ENCODE measurements around the gene GBE1. TPM values are rescaled to one million over a fixed set of nuclear protein-coding genes. Genes with fewer than 3 reads are reported as not detected.

Gene GBE1
- total and polyA plus RNA-seq, 9 of the 15 experiments (the other 6 are each of a cell fraction or from before 2014, with no cell fraction given): 7.9 to 25.6 (median 13.1) TPM

DNA sequence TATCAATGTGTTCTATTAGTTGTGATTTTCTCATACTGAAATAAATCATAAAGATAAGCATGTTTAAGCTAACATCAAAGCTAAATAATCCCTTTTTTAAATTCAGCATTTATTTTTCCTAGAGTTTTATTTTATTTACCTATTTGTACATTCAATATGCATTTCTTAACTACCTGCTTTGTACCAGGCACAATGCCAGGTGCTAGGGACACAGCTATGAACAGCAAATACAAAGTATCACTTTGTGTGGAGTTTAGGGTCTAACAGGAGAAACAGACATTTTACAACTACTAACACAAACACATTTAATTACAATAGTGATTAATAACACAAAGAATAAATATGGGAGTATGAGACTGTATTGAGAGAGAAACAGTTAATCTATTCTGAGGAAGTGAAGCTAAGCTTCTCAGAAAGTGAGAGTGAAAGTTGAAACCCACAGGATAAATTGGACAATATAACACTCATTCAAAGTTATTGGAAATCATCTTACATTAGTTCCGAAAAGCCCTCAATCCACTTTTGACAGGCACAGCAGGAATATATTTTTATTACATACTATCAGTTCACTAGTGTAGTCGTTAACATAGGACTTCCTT, 159.6 kb downstream of the GBE1 start (continued):
- TF ChIP-seq, protein P1, sequence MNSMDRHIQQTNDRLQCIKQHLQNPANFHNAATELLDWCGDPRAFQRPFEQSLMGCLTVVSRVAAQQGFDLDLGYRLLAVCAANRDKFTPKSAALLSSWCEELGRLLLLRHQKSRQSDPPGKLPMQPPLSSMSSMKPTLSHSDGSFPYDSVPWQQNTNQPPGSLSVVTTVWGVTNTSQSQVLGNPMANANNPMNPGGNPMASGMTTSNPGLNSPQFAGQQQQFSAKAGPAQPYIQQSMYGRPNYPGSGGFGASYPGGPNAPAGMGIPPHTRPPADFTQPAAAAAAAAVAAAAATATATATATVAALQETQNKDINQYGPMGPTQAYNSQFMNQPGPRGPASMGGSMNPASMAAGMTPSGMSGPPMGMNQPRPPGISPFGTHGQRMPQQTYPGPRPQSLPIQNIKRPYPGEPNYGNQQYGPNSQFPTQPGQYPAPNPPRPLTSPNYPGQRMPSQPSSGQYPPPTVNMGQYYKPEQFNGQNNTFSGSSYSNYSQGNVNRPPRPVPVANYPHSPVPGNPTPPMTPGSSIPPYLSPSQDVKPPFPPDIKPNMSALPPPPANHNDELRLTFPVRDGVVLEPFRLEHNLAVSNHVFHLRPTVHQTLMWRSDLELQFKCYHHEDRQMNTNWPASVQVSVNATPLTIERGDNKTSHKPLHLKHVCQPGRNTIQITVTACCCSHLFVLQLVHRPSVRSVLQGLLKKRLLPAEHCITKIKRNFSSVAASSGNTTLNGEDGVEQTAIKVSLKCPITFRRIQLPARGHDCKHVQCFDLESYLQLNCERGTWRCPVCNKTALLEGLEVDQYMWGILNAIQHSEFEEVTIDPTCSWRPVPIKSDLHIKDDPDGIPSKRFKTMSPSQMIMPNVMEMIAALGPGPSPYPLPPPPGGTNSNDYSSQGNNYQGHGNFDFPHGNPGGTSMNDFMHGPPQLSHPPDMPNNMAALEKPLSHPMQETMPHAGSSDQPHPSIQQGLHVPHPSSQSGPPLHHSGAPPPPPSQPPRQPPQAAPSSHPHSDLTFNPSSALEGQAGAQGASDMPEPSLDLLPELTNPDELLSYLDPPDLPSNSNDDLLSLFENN (IDR thresholded peaks at IDR 0.05; ENCODE audit: low read depth in 2 of 2, low read length in 2 of 2): no peak
- no peak for TF ChIP-seq KHSRP (IDR thresholded peaks at IDR 0.05)
- no peak for TF ChIP-seq FOXA3 (CRISPR knock-in tag; conservative IDR thresholded peaks at IDR 0.05 in 1 of 2, IDR thresholded peaks at IDR 0.05 in 1 of 2)

DNA sequence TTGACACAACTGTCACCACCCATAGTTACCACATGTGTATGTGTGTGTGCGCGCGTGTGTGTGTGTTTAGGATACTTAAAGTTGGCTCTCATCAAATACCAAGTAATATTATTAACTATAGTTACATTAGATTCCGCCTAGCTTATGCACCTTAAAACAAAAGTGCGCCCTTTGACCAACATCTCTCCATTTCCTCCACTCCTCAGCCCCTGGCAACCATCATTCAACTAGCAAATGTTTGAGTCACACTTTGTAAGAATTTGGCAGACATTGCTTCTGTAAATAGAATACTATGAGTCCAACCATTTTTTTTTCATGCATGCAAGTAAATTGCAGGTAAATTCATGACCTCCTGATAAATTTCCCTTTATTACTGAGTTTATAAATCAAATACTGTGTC, 169.3 kb downstream of the GBE1 start:
- ChIA-PET CTCF (ENCODE audit: low intra/inter-chr PET ratio) (no interaction called here), POLR2A (no interaction called here)
- intact Hi-C loops (cut with micrococcal nuclease) (no loop called here), in situ Hi-C loops (cut with MboI) (no loop called here)
- H3K4me1 ChIP-seq (replicated peaks in 1 of 2; ENCODE audit: control insufficient read depth in 2 of 2, insufficient read depth in 2 of 2, low read length in 2 of 2): no peaks in the 10 kb centered on the region
- BruUV-seq (replicated peaks): no TSS peak
- H3K9me3 ChIP-seq (replicated peaks; ENCODE audit: control insufficient read depth, insufficient read depth, low read depth, low read length): no peaks in the 10 kb centered on the region
- H3K9me1 ChIP-seq (ENCODE audit: control insufficient read depth, insufficient read depth, low read length): no peaks in the 10 kb centered on the region
- no peak overlapping the region for H3K27ac ChIP-seq (ENCODE audit: extremely low read depth, low read depth, low read length)
- no peak overlapping the region for H3K4me2 ChIP-seq (ENCODE audit: insufficient read depth, low read length)
- no peaks in the 10 kb centered on the region for H4K20me1 ChIP-seq (replicated peaks; ENCODE audit: control insufficient read depth, insufficient read depth, low read length)
- peaks cover 2% of the 10 kb centered on the region; the same call in 1 of the 3 replicates for H3K36me3 ChIP-seq (ENCODE audit: control insufficient read depth, insufficient read depth, low read length)
- H2AFZ ChIP-seq (ENCODE audit: low read depth, low read length): no peak overlapping the region
- H3K4me3 ChIP-seq: no peak overlapping the region
- 100% methylated on average over 5 of the region's 5 CpGs for WGBS (ENCODE audit: insufficient coverage, low coverage, missing lambda C conversion rate)
- H3K27me3 ChIP-seq (ENCODE audit: control insufficient read depth in 2 of 2, insufficient read depth in 2 of 2, low read length in 2 of 2): no peaks in the 10 kb centered on the region
- ATAC-seq: no peak
- FAIRE-seq: no peak
- no peaks in the 10 kb centered on the region for H3K79me2 ChIP-seq (ENCODE audit: control insufficient read depth, insufficient read depth, low read length)
- TF ChIP-seq, protein P2, sequence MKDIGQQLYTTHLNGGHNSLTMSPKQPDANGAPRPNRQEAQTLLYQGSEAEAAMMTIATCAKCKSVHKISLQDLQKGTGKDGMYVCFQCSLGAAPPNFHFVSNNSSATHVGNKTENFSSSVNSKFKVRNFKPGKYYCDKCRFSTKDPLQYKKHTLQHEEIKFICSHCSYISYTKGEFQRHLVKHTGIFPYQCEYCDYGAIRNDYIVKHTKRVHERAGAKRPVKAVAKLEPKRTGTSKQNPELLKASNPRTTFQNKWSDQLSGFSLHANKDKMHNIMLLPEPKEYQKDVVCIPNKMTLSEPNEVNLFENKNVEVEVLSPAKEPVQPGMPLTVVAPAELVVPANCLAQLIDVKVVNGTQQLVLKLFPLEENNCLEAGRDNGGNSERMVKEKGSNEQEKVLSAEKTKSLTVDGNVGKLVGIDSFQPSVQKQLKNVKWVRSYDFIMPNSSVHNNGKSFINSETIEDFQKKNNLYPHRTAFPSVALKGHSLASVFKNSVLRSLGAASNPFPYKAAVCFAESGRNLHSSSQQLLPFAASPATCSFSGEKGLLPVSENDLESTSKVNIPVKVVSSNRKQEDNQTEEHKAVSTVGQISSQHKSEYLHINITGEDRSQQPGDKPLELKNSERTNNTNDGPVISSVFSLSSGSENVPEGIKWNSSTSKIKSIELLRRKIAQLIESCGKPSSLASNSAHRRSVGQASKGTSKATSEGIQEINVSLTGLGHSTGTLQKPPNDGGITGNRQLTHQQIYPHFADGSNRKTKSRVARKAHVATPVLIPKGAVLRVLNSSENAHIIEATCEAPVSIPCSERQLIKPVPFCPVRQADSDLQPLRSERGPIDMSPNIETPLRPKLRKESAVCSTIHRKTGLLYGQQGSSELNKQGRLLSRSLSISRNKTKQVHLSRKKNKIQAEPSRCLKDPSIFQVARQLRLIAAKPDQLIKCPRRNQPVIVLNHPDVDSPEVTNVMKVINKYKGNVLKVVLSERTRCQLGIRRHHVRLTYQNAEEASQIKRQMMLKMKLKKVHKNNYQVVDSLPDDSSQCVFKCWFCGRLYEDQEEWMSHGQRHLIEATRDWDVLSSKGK (CRISPR knock-in tag; IDR thresholded peaks at IDR 0.05): no peak
- TF ChIP-seq, protein P3, sequence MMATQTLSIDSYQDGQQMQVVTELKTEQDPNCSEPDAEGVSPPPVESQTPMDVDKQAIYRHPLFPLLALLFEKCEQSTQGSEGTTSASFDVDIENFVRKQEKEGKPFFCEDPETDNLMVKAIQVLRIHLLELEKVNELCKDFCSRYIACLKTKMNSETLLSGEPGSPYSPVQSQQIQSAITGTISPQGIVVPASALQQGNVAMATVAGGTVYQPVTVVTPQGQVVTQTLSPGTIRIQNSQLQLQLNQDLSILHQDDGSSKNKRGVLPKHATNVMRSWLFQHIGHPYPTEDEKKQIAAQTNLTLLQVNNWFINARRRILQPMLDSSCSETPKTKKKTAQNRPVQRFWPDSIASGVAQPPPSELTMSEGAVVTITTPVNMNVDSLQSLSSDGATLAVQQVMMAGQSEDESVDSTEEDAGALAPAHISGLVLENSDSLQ (IDR thresholded peaks at IDR 0.05): no peak
- TF ChIP-seq XRCC3 (IDR thresholded peaks at IDR 0.05): no peak
- TF ChIP-seq GABPA (tag; conservative IDR thresholded peaks at IDR 0.05; ENCODE audit: low read depth): no peak
- no peak for TF ChIP-seq RCOR1 (IDR thresholded peaks at IDR 0.05; ENCODE audit: borderline replicate concordance in 1 of 2, low read depth in 2 of 2, low read length in 2 of 2)
- TF ChIP-seq COPS2 (conservative IDR thresholded peaks at IDR 0.05): no peak
- TF ChIP-seq KAT7 (CRISPR knock-in tag; IDR thresholded peaks at IDR 0.05; ENCODE audit: borderline replicate concordance): no peak
- no peak for TF ChIP-seq ZNF699 (CRISPR knock-in tag; IDR thresholded peaks at IDR 0.05; ENCODE audit: insufficient replicate concordance)
- no peak for TF ChIP-seq SAFB (IDR thresholded peaks at IDR 0.05; ENCODE audit: borderline replicate concordance, low read depth, low read length)
- no peak for TF ChIP-seq TAF15 (IDR thresholded peaks at IDR 0.05; ENCODE audit: low read depth, low read length)
- no peak overlapping the region for H3K9ac ChIP-seq (ENCODE audit: insufficient read depth in 1 of 2, low read depth in 2 of 2, low read length in 2 of 2)
- no peak for DNase-seq (ENCODE audit: extremely low read depth in 1 of 4, low spot score in 3 of 4)
